Vagina (tissue), 2 donors: Measurements from ENCODE around the gene TMEM151A. TPM values are rescaled to one million over a fixed set of nuclear protein-coding genes. Genes with fewer than 3 reads are reported as not detected.

ENCODE experiments used
- DNase-seq, 2 donors: peaks; one replicate each; pipeline ENCODE4 v3.0.0-alpha.2; 2017; ENCODE audit errors: extremely low spot score in 2 of 2
- H3K27ac ChIP-seq: fragments of 200-600 bp; sonication (generic); one replicate; pipeline ENCODE4 v1.5.1; 2019
- H3K27me3 ChIP-seq: fragments of 200-600 bp; sonication (generic); one replicate; pipeline ENCODE4 v1.5.1; 2019
- H3K36me3 ChIP-seq, 2 donors: fragments of 200-600 bp; sonication (generic); one replicate each; pipeline ENCODE4 v1.5.1; 2017 to 2019
- H3K4me1 ChIP-seq: fragments of 200-600 bp; sonication (generic); one replicate; pipeline ENCODE4 v1.5.1; 2019
- H3K4me3 ChIP-seq, 2 donors: fragments of 200-600 bp; sonication (generic); 1 replicate in 1 of 2; 2 replicates in 1 of 2; pipeline ENCODE4 v1.5.1; 2016 to 2019
- H3K9me3 ChIP-seq: fragments of 200-600 bp; sonication (generic); one replicate; pipeline ENCODE4 v1.5.1; 2019
- CTCF ChIP-seq, 3 experiments: fragments of 450-650 bp in 2 of 3; fragments of 200-600 bp in 1 of 3; sonication (generic) in 1 of 3; IDR thresholded peaks; one replicate each; pipeline ENCODE4 v1.5.1; 2017 to 2019; ENCODE audit warnings: antibody characterized with exemption in 3 of 3, mild to moderate bottlenecking in 2 of 3, moderate library complexity in 2 of 3
- POLR2A ChIP-seq, 2 donors: fragments of 450-650 bp; IDR thresholded peaks; one replicate each; pipeline ENCODE4 v1.6.1; 2017; ENCODE audit warnings: antibody characterized with exemption in 2 of 2, mild to moderate bottlenecking in 2 of 2, moderate library complexity in 2 of 2
- POLR2AphosphoS5 ChIP-seq, 2 donors: sonication (generic); formaldehyde crosslinking; IDR thresholded peaks; one replicate each; pipeline ENCODE4 v1.9.0; 2017; ENCODE audit warnings: antibody characterized with exemption in 2 of 2, mild to moderate bottlenecking in 2 of 2, low read depth in 1 of 2; ENCODE audit not compliant: insufficient read depth in 1 of 2
- intact Hi-C: fragments of 100-400 bp; cut with DNase I; formaldehyde crosslinking; loops from one replicate; pipeline ENCODE4 v1.15.1; 2023
- total RNA-seq: library from RNA; depleted of rRNA; stranded (reverse); fragments of >200 nt; gene quantifications from one replicate; pipeline ENCODE4 v1.2.3, GENCODE V29; 2016

TMEM151A gene
- total RNA-seq, 1 donor from 2014 or later, result 1.7 TPM

- intact Hi-C loops, result no loop called here
- peaks cover 18% of the 10 kb centered on the region for H3K4me1 ChIP-seq
- peaks cover 5% of the 10 kb centered on the region for H3K27me3 ChIP-seq
- no peaks in the 10 kb centered on the region for H3K36me3 ChIP-seq
- H3K9me3 ChIP-seq, result no peaks in the 10 kb centered on the region
- H3K27ac ChIP-seq, result no peak overlapping the region
- no peak for TF ChIP-seq CTCF (IDR thresholded peaks at IDR 0.05)
- TF ChIP-seq POLR2A (IDR thresholded peaks at IDR 0.05), result no peak
- no peak for TF ChIP-seq POLR2AphosphoS5 (IDR thresholded peaks at IDR 0.05; ENCODE audit: insufficient read depth in 1 of 2, low read depth in 1 of 2)
- no peak for DNase-seq
- no peak overlapping the region for H3K4me3 ChIP-seq
Observed at GRCh38 chr11:66293777-66294625, 2.3 kb downstream of the TMEM151A start.

DNA sequence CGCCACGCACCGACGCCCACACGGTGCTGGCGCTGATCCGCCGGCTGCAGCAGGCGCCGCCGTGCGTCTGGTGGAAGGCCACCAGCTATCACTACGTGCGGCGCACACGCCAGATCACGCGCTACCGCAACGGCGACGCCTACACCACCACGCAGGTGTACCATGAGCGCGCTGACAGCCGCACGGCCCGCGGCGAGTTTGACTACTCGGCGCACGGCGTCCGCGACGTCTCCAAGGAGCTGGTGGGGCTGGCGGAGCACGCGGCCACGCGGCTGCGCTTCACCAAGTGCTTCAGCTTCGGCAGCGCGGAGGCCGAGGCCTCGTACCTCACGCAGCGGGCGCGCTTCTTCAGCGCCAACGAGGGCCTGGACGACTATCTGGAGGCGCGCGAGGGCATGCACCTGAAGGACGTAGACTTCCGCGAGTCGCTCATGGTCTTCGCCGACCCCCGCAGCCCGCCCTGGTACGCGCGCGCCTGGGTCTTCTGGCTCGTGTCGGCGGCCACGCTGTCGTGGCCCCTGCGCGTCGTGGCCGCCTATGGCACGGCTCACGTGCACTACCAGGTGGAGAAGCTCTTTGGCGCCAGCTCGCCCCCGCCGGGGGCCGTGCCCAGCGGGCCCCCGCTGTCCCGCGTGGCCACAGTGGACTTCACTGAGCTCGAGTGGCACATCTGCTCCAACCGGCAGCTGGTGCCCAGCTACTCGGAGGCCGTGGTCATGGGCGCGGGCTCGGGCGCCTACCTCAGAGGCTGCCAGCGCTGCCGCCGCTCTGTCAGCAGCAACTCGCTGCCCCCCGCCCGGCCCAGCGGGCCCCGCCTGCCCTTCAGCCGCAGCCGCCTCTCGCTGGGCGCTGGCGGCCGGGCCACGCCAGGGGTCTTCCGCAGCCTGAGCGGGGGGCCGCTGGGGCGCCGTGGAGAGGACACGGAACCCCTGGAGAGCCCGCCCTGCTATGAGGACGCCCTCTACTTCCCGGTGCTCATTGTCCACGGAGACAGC, 3.2 kb downstream of the TMEM151A start:
- Histone ChIP-seq H3K9me3 (no peaks in the 10 kb centered on the region), H3K36me3 (no peaks in the 10 kb centered on the region), H3K27me3 (peaks cover 5% of the 10 kb centered on the region), H3K27ac (no peak overlapping the region), H3K4me1 (peaks cover 12% of the 10 kb centered on the region), H3K4me3 (no peak overlapping the region)
- DNase-seq, result no peak
- intact Hi-C loops, result no loop called here
- TF ChIP-seq CTCF (IDR thresholded peaks at IDR 0.05) (no peak), POLR2A (IDR thresholded peaks at IDR 0.05) (no peak), POLR2AphosphoS5 (IDR thresholded peaks at IDR 0.05; ENCODE audit: insufficient read depth in 1 of 2, low read depth in 1 of 2) (no peak)

DNA sequence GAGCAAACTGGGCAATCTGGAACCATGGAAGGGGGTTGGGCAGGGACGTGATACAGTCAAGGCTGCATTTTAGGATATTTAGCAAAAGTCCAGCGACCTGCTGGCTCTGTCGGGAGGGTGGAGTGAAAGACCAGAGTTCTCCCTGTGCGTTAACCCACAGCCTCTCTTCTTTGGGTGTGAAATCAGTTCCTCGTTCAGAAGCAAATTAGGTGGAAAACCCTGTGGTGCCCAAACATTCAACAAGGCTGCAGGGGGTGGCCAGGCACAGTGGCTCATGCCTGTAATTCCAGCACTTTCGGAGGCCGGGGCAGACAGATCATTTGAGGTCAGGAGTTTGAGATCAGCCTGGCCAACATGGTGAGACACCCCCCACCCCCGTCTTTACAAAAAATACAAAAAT, 5.9 kb downstream of the TMEM151A start:
- no peak overlapping the region for H3K4me3 ChIP-seq
- TF ChIP-seq POLR2AphosphoS5 (IDR thresholded peaks at IDR 0.05; ENCODE audit: insufficient read depth in 1 of 2, low read depth in 1 of 2) (no peak), POLR2A (IDR thresholded peaks at IDR 0.05) (no peak), CTCF (IDR thresholded peaks at IDR 0.05) (no peak)
- peaks cover 4% of the 10 kb centered on the region for H3K27me3 ChIP-seq
- no peaks in the 10 kb centered on the region for H3K9me3 ChIP-seq
- no peak overlapping the region for H3K27ac ChIP-seq
- no peaks in the 10 kb centered on the region for H3K4me1 ChIP-seq
- no peaks in the 10 kb centered on the region for H3K36me3 ChIP-seq
- DNase-seq, result no peak
- intact Hi-C loops, result no loop called here

DNA sequence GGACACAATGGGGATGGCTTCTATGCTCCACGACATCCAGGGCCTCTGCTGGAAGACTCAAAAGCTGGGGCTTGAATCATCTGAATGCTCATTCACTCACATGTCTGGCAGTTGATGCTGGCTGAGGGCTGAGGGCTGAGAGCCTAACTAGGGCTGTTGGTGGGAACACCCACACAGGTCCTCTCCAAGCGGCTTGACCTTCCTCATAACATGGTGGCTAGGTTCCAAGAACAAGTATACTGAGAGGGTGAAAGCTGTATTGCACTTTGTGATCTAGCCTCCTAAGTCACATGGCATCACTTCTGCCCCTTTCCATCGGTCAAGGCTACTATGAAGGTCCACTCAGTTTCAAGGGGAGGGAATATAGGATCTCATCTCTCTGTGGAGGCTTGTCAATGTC, 7.5 kb downstream of the TMEM151A start:
- no peak for DNase-seq
- H3K27me3 ChIP-seq, result no peaks in the 10 kb centered on the region
- H3K4me1 ChIP-seq, result no peaks in the 10 kb centered on the region
- no peaks in the 10 kb centered on the region for H3K36me3 ChIP-seq
- intact Hi-C loops, result no loop called here
- no peaks in the 10 kb centered on the region for H3K9me3 ChIP-seq
- no peak overlapping the region for H3K27ac ChIP-seq
- H3K4me3 ChIP-seq, result no peak overlapping the region
- TF ChIP-seq CTCF (IDR thresholded peaks at IDR 0.05), result no peak
- TF ChIP-seq POLR2A (IDR thresholded peaks at IDR 0.05), result no peak
- no peak for TF ChIP-seq POLR2AphosphoS5 (IDR thresholded peaks at IDR 0.05; ENCODE audit: insufficient read depth in 1 of 2, low read depth in 1 of 2)
